HepG2 (cell line): ENCODE data around the gene RAD9A. TPM values are rescaled to one million over a fixed set of nuclear protein-coding genes. Genes with fewer than 3 reads are reported as not detected.

ENCODE experiments used
- ATRX ChIP-seq: sonication (generic); formaldehyde crosslinking; IDR thresholded peaks from 2 replicates; pipeline ENCODE4 v1.4.0; 2020; ENCODE audit warnings: missing genetic modification reagents, borderline replicate concordance
- EEA1 ChIP-seq: sonication (generic); formaldehyde crosslinking; IDR thresholded peaks from 2 replicates; pipeline ENCODE4 v1.5.1; 2020; ENCODE audit warnings: mild to moderate bottlenecking, missing genetic modification reagents, borderline replicate concordance
- GTF3A ChIP-seq: sonication (generic); formaldehyde crosslinking; conservative IDR thresholded peaks from 2 replicates; pipeline ENCODE4 v1.4.0; 2020; ENCODE audit warnings: mild to moderate bottlenecking, missing genetic modification reagents
- IKZF4 ChIP-seq: sonication (generic); formaldehyde crosslinking; IDR thresholded peaks from 2 replicates; pipeline ENCODE4 v1.5.1; 2020; ENCODE audit warnings: borderline replicate concordance, mild to moderate bottlenecking, low read depth, missing genetic modification reagents; ENCODE audit errors: not compliant biosample characterization
- KMT2B ChIP-seq: IDR thresholded peaks from 2 replicates; pipeline ENCODE4 v1.6.1; 2016; ENCODE audit warnings: missing genetic modification reagents, missing compliant biosample characterization
- MAFK ChIP-seq, 2 experiments: IDR thresholded peaks in 1 of 2; conservative IDR thresholded peaks in 1 of 2; 2 replicates each; pipeline ENCODE4 v1.6.1; 2011; ENCODE audit warnings: improper control_type of control experiment in 2 of 2, low read length in 2 of 2
- MEIS1 ChIP-seq: sonication (generic); formaldehyde crosslinking; IDR thresholded peaks from 2 replicates; pipeline ENCODE4 v1.9.0; 2021; ENCODE audit warnings: mild to moderate bottlenecking, missing genetic modification reagents, moderate library complexity, borderline replicate concordance
- MXI1 ChIP-seq: IDR thresholded peaks from 3 replicates; pipeline ENCODE4 v1.6.1; 2012; ENCODE audit warnings: low read depth, low read length, inconsistent platforms, borderline replicate concordance
- NFATC3 ChIP-seq: sonication (generic); formaldehyde crosslinking; IDR thresholded peaks from 2 replicates; pipeline ENCODE4 v1.5.1; 2020; ENCODE audit warnings: mild to moderate bottlenecking, missing genetic modification reagents
- NR2C2 ChIP-seq: sonication (generic); formaldehyde crosslinking; IDR thresholded peaks from 2 replicates; pipeline ENCODE4 v1.4.0; 2020; ENCODE audit warnings: missing genetic modification reagents, mild to moderate bottlenecking, moderate library complexity, borderline replicate concordance
- NR3C1 ChIP-seq: sonication (generic); formaldehyde crosslinking; IDR thresholded peaks from 2 replicates; pipeline ENCODE4 v1.4.0; 2020; ENCODE audit warnings: missing genetic modification reagents
- RXRA ChIP-seq: sonication (generic); formaldehyde crosslinking; IDR thresholded peaks from 2 replicates; pipeline ENCODE4 v1.5.1; 2020; ENCODE audit warnings: missing genetic modification reagents
- SKI ChIP-seq: fragments of 450-650 bp; IDR thresholded peaks from one replicate; pipeline ENCODE4 v1.6.1; 2018; ENCODE audit warnings: mild to moderate bottlenecking; ENCODE audit not compliant: partially characterized antibody
- ZBTB20 ChIP-seq: sonication (generic); formaldehyde crosslinking; IDR thresholded peaks from 2 replicates; pipeline ENCODE4 v1.8.1; 2023; ENCODE audit warnings: missing genetic modification reagents, low read depth, mild to moderate bottlenecking, borderline replicate concordance
- ZNF20 ChIP-seq: sonication (generic); formaldehyde crosslinking; IDR thresholded peaks from 2 replicates; pipeline ENCODE4 v1.4.0; 2020; ENCODE audit warnings: mild to moderate bottlenecking, moderate library complexity, missing genetic modification reagents
- ZNF207 ChIP-seq: fragments of 450-650 bp; IDR thresholded peaks from 2 replicates; pipeline ENCODE4 v1.6.1; 2016; ENCODE audit warnings: antibody characterized with exemption, borderline replicate concordance
- ZNF274 ChIP-seq: sonication (generic); formaldehyde crosslinking; IDR thresholded peaks from 2 replicates; pipeline ENCODE4 v1.5.1; 2020; ENCODE audit warnings: mild to moderate bottlenecking, missing genetic modification reagents
- ZNF484 ChIP-seq: sonication (generic); formaldehyde crosslinking; IDR thresholded peaks from 2 replicates; pipeline ENCODE4 v1.5.1; 2020; ENCODE audit warnings: mild to moderate bottlenecking, low read depth, missing genetic modification reagents, borderline replicate concordance
- ZNF652 ChIP-seq: IDR thresholded peaks from 2 replicates; pipeline ENCODE4 v1.6.1; 2016; ENCODE audit warnings: low read depth, borderline replicate concordance
- ZNF883 ChIP-seq: sonication (generic); formaldehyde crosslinking; IDR thresholded peaks from 2 replicates; pipeline ENCODE4 v1.5.1; 2020; ENCODE audit warnings: mild to moderate bottlenecking, missing genetic modification reagents; ENCODE audit errors: not compliant biosample characterization
- polyA plus RNA-seq, 8 experiments: library from polyadenylated mRNA; depleted of rRNA in 3 of 8; stranded (reverse) in 7 of 8; unstranded in 1 of 8; fragments of >200 nt; fragmentation: Illumina TruSeq in 4 of 8; extraction: Trizol in 4 of 8; gene quantifications; 2 replicates each; pipeline versions ENCODE4 v1.2.1 to v1.2.3, GENCODE V29; 2011 to 2016; ENCODE audit warnings: low read depth in 4 of 8, missing spikeins in 1 of 8, mixed read lengths in 1 of 8; ENCODE audit not compliant: insufficient read depth in 1 of 8
- total RNA-seq, 5 experiments: library from RNA; depleted of rRNA; stranded (reverse); fragments of >200 nt; fragmentation: Illumina TruSeq; extraction: Trizol; gene quantifications; 2 replicates each; pipeline ENCODE4 v1.2.3, GENCODE V29; 2016; ENCODE audit warnings: low read depth in 1 of 5
- TF ChIP-seq, protein P1 (sequence below): sonication (generic); formaldehyde crosslinking; IDR thresholded peaks from 2 replicates; pipeline ENCODE4 v1.4.0; 2020; ENCODE audit warnings: missing genetic modification reagents, low read depth, mild to moderate bottlenecking, borderline replicate concordance
- TF ChIP-seq, protein P2 (sequence below): conservative IDR thresholded peaks from 2 replicates; pipeline ENCODE4 v1.6.1; 2018; ENCODE audit warnings: missing genetic modification reagents
- TF ChIP-seq, protein P3 (sequence below): sonication (generic); formaldehyde crosslinking; IDR thresholded peaks from 2 replicates; pipeline ENCODE4 v1.4.0; 2020; ENCODE audit warnings: missing genetic modification reagents
- TF ChIP-seq, protein P4 (sequence below): sonication (generic); formaldehyde crosslinking; IDR thresholded peaks from 2 replicates; pipeline ENCODE4 v1.8.1; 2023; ENCODE audit warnings: missing genetic modification reagents, mild to moderate bottlenecking, borderline replicate concordance

Gene RAD9A
- total and polyA plus RNA-seq, 2 of the 13 experiments (the other 11 are each of a cell fraction or from before 2014, with no cell fraction given): 10.1 to 15.7 TPM

DNA sequence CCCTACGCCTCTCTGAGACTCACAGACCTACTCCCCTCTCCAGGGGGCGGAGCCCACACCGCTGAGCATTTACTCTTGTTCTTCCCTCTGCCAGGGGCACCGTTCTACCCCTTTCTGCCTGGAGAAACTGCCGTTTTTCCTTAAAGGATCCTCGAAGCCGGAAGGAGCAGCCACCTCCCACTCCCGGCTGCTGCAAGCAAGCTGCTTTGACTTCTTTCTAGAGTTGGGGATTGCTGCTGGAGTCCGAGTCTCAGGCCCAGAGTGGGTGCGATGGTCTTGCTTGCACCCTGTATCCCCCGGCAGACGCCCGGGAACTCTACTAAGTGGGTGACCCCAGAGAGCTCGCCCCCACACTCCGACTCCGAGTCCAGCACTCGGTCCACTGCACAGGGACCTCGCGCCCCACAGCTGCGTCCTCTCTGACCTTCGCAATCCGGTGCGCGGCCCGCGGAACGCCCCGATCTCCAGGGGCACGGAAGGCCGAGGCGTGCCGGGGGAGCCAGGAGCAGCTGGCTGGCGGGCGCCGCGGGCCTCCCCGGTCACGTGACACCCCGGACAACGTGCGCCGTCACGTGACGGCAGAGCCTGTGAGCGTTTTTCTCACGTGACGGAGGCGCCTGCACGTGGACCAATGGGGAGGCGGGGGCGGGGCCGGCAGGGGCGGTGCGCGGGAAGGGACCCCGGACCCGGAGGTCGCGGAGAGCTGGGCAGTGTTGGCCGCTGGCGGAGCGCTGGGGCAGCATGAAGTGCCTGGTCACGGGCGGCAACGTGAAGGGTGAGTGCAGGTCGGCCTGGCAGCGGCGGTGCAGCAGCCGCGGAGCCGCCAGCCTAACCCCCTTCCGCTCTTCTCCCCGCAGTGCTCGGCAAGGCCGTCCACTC lies at the start of gene RAD9A (continued):
- peak; percentile 75 for TF ChIP-seq KMT2B
- peak; percentile 91; the same call in 1 of the 2 replicates for TF ChIP-seq ZNF207
- 0 out of 2 replicates have a peak, but pooled peaks have one; percentile 78 for TF ChIP-seq ZNF484 (CRISPR knock-in tag)
- TF ChIP-seq NR2C2 (CRISPR knock-in tag): peak; percentile 68
- TF ChIP-seq RXRA (CRISPR knock-in tag): peak; percentile 84
- TF ChIP-seq IKZF4: peak; percentile 80
- peak; percentile 91 for TF ChIP-seq ZNF274 (CRISPR knock-in tag)
- no peak for TF ChIP-seq EEA1
- no peak for TF ChIP-seq ATRX
- TF ChIP-seq, protein P1, sequence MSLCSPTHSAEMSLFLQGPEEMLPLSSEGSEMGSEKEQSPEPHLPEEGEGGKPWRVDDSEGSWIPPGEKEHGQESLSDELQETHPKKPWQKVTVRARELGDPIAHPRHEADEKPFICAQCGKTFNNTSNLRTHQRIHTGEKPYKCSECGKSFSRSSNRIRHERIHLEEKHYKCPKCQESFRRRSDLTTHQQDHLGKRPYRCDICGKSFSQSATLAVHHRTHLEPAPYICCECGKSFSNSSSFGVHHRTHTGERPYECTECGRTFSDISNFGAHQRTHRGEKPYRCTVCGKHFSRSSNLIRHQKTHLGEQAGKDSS (CRISPR knock-in tag): no peak
- peak; percentile 88; the same call in 1 of the 3 replicates for TF ChIP-seq MXI1
- no peak for TF ChIP-seq ZNF20
- TF ChIP-seq SKI: peak; percentile 42
- TF ChIP-seq, protein P2, sequence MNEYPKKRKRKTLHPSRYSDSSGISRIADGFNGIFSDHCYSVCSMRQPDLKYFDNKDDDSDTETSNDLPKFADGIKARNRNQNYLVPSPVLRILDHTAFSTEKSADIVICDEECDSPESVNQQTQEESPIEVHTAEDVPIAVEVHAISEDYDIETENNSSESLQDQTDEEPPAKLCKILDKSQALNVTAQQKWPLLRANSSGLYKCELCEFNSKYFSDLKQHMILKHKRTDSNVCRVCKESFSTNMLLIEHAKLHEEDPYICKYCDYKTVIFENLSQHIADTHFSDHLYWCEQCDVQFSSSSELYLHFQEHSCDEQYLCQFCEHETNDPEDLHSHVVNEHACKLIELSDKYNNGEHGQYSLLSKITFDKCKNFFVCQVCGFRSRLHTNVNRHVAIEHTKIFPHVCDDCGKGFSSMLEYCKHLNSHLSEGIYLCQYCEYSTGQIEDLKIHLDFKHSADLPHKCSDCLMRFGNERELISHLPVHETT: peak; percentile 57; the same call in 1 of the 2 replicates
- TF ChIP-seq MAFK (conservative IDR thresholded peaks at IDR 0.05 in 1 of 2, IDR thresholded peaks at IDR 0.05 in 1 of 2; ENCODE audit: low read length in 2 of 2): no peak
- TF ChIP-seq NFATC3 (CRISPR knock-in tag): peak; percentile 91; the same call in 1 of the 2 replicates
- TF ChIP-seq ZNF652 (CRISPR knock-in tag): no peak
- TF ChIP-seq, protein P3, sequence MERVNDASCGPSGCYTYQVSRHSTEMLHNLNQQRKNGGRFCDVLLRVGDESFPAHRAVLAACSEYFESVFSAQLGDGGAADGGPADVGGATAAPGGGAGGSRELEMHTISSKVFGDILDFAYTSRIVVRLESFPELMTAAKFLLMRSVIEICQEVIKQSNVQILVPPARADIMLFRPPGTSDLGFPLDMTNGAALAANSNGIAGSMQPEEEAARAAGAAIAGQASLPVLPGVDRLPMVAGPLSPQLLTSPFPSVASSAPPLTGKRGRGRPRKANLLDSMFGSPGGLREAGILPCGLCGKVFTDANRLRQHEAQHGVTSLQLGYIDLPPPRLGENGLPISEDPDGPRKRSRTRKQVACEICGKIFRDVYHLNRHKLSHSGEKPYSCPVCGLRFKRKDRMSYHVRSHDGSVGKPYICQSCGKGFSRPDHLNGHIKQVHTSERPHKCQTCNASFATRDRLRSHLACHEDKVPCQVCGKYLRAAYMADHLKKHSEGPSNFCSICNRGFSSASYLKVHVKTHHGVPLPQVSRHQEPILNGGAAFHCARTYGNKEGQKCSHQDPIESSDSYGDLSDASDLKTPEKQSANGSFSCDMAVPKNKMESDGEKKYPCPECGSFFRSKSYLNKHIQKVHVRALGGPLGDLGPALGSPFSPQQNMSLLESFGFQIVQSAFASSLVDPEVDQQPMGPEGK (CRISPR knock-in tag): no peak; the same call in 1 of the 2 replicates
- TF ChIP-seq GTF3A (CRISPR knock-in tag): no peak
- TF ChIP-seq NR3C1 (CRISPR knock-in tag): no peak
- TF ChIP-seq, protein P4, sequence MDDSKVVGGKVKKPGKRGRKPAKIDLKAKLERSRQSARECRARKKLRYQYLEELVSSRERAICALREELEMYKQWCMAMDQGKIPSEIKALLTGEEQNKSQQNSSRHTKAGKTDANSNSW: peak; percentile 96; the same call in 1 of the 2 replicates
- TF ChIP-seq ZBTB20 (CRISPR knock-in tag): no peak
- TF ChIP-seq ZNF883: peak; percentile 76
- peak; percentile 78 for TF ChIP-seq MEIS1 (CRISPR knock-in tag)
